OCI-LY1 (cell line): ENCODE measurements around the gene PRXL2A.

Experiments
- H2AFZ ChIP-seq: fragments of 200-600 bp; sonication (generic), shearing (Covaris generic); 2 replicates; pipeline ENCODE4 v1.6.0; 2014; ENCODE audit warnings: antibody characterized with exemption, mild to moderate bottlenecking, low read length
- H3F3A ChIP-seq: fragments of 200-600 bp; sonication (generic), shearing (Covaris generic); 2 replicates; pipeline ENCODE4 v1.6.0; 2014; ENCODE audit warnings: mild to moderate bottlenecking, antibody characterized with exemption, low read length, moderate library complexity; ENCODE audit not compliant: insufficient read depth
- H3K27ac ChIP-seq: fragments of 200-600 bp; sonication (generic); 2 replicates; pipeline ENCODE4 v1.5.1; 2014; ENCODE audit warnings: low read length, mixed run types, mild to moderate bottlenecking, low read depth; ENCODE audit not compliant: poor library complexity, severe bottlenecking
- H3K27me3 ChIP-seq: fragments of 200-600 bp; sonication (generic); 2 replicates; pipeline ENCODE4 v1.6.0; 2014; ENCODE audit warnings: antibody characterized with exemption, mild to moderate bottlenecking, low read length, moderate library complexity; ENCODE audit not compliant: insufficient read depth
- H3K36me3 ChIP-seq: fragments of 200-600 bp; sonication (generic); 2 replicates; pipeline ENCODE4 v1.6.1; 2014; ENCODE audit warnings: mild to moderate bottlenecking, antibody characterized with exemption, low read length, moderate library complexity, mixed read lengths; ENCODE audit not compliant: insufficient read depth
- H3K4me1 ChIP-seq: fragments of 200-600 bp; sonication (generic); 2 replicates; pipeline ENCODE4 v1.5.1; 2014; ENCODE audit warnings: mild to moderate bottlenecking, low read length, moderate library complexity; ENCODE audit not compliant: insufficient read depth, severe bottlenecking
- H3K4me2 ChIP-seq: fragments of 200-600 bp; sonication (generic), shearing (Covaris generic); 2 replicates; pipeline ENCODE4 v1.6.1; 2014; ENCODE audit warnings: low read length
- H3K4me3 ChIP-seq: fragments of 200-600 bp; sonication (generic); 2 replicates; pipeline ENCODE4 v1.5.1; 2014; ENCODE audit warnings: low read length, low read depth, mild to moderate bottlenecking, mixed read lengths; ENCODE audit not compliant: poor library complexity, severe bottlenecking
- H3K79me2 ChIP-seq: fragments of 200-600 bp; shearing (Covaris generic); 2 replicates; pipeline ENCODE4 v1.6.1; 2016; ENCODE audit warnings: mixed run types, low read length, mixed read lengths; ENCODE audit not compliant: insufficient read depth
- H3K9ac ChIP-seq: fragments of 200-600 bp; sonication (generic), shearing (Covaris generic); 2 replicates; pipeline ENCODE4 v1.6.1; 2014; ENCODE audit warnings: mild to moderate bottlenecking, low read length, mixed read lengths
- H3K9me2 ChIP-seq: fragments of 200-600 bp; sonication (generic), shearing (Covaris generic); 2 replicates; pipeline ENCODE4 v1.6.1; 2014; ENCODE audit warnings: low read depth, mild to moderate bottlenecking, low read length, mixed read lengths
- H3K9me3 ChIP-seq: fragments of 200-600 bp; shearing (Covaris generic); 2 replicates; pipeline ENCODE4 v1.6.1; 2014; ENCODE audit warnings: low read length, mixed read lengths
- H4K20me1 ChIP-seq: fragments of 200-600 bp; sonication (generic), shearing (Covaris generic); 2 replicates; pipeline ENCODE4 v1.6.0; 2016; ENCODE audit warnings: mild to moderate bottlenecking, low read length; ENCODE audit not compliant: insufficient read depth
- CTCF ChIP-seq: fragments of 200-600 bp; sonication (generic), shearing (Covaris generic); IDR thresholded peaks from 2 replicates; pipeline ENCODE4 v1.5.1; 2017; ENCODE audit warnings: mild to moderate bottlenecking, antibody characterized with exemption, low read length, moderate library complexity, mixed read lengths
- EZH2 ChIP-seq: fragments of 200-600 bp; sonication (generic), shearing (Covaris generic); IDR thresholded peaks from 2 replicates; pipeline ENCODE4 v1.8.0; 2017; ENCODE audit warnings: borderline replicate concordance, mixed run types, mild to moderate bottlenecking, antibody characterized with exemption, low read length, moderate library complexity, mixed read lengths

PRXL2A gene

DNA sequence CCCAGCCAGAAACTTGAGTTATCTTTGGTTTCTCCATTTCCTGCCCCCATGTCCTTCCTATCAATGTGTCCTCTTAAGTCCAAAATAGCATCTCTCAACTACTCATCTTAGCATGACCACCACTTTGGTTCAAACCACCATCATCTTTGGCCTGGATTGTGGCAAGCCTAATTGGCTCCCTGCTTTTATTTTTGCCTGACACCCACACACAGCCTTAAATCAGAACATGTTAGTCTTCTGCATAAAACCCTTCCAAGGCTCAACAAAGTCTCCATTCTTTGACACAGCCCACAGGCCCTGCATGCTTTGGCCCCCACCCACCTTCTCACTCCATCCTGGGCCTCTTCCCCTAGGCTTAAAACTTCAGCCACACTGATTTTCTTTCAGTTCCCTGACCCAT is 43.7 kb downstream of the PRXL2A start:
- Histone ChIP-seq H4K20me1 (no peaks in the 10 kb centered on the region), H3K9me2 (no peaks in the 10 kb centered on the region), H3K27me3 (peaks cover 3% of the 10 kb centered on the region; the same call in 1 of the 2 replicates), H3K9ac (no peak overlapping the region), H3K27ac (no peak overlapping the region), H3K9me3 (no peaks in the 10 kb centered on the region), H3K4me3 (no peak overlapping the region), H3K36me3 (no peaks in the 10 kb centered on the region; the same call in 1 of the 2 replicates), H2AFZ (no peak overlapping the region), H3K4me1 (peaks cover 21% of the 10 kb centered on the region), H3K79me2 (peaks cover 18% of the 10 kb centered on the region), H3F3A (no peaks in the 10 kb centered on the region; the same call in 1 of the 2 replicates), H3K4me2 (no peak overlapping the region)
- no peak for TF ChIP-seq EZH2
- TF ChIP-seq CTCF = no peak

DNA sequence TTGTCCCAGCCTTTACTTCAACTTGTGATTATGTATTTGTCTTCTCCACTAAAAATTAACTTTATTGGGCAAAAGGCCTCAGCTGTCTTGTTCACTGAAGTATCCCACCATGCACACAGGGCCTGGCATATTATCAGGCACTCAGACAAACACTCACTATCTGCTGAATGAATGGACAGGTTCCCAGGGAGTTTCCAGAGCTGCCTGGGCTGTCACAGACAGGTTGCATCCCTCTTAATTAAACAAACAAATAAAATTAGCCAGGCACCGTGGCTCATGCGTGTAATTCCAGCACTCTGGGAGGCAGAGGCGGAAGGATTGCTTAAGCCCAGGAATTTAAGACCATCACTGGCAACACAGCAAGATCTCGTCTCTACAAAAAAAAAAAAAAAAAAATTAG is 44.3 kb downstream of the PRXL2A start:
- TF ChIP-seq CTCF = no peak
- TF ChIP-seq EZH2 = no peak
- H3F3A ChIP-seq = no peaks in the 10 kb centered on the region; the same call in 1 of the 2 replicates
- no peak overlapping the region for H3K9ac ChIP-seq
- no peaks in the 10 kb centered on the region for H4K20me1 ChIP-seq
- H3K27me3 ChIP-seq = peaks cover 3% of the 10 kb centered on the region; the same call in 1 of the 2 replicates
- no peak overlapping the region for H3K27ac ChIP-seq
- no peaks in the 10 kb centered on the region; the same call in 1 of the 2 replicates for H3K36me3 ChIP-seq
- H3K9me3 ChIP-seq = no peaks in the 10 kb centered on the region
- peaks cover 24% of the 10 kb centered on the region for H3K79me2 ChIP-seq
- H3K4me2 ChIP-seq = no peak overlapping the region
- H2AFZ ChIP-seq = no peak overlapping the region
- H3K4me1 ChIP-seq = peaks cover 25% of the 10 kb centered on the region
- no peak overlapping the region for H3K4me3 ChIP-seq
- no peaks in the 10 kb centered on the region for H3K9me2 ChIP-seq

- Histone ChIP-seq H3K79me2 (peaks cover 30% of the 10 kb centered on the region), H3K27ac (no peak overlapping the region), H3F3A (no peaks in the 10 kb centered on the region; the same call in 1 of the 2 replicates), H3K36me3 (no peaks in the 10 kb centered on the region; the same call in 1 of the 2 replicates), H3K9me3 (no peaks in the 10 kb centered on the region), H3K4me3 (peak overlapping the region; percentile 54), H3K4me2 (peak overlapping the region; percentile 62), H4K20me1 (no peaks in the 10 kb centered on the region), H3K4me1 (peaks cover 31% of the 10 kb centered on the region), H3K9me2 (no peaks in the 10 kb centered on the region), H3K27me3 (peaks cover 3% of the 10 kb centered on the region; the same call in 1 of the 2 replicates), H3K9ac (peak overlapping the region; percentile 48; the same call in 1 of the 2 replicates), H2AFZ (no peak overlapping the region)
- no peak for TF ChIP-seq EZH2
- TF ChIP-seq CTCF = peak; percentile 33; the same call in 1 of the 2 replicates
These were observed 44.9 kb downstream of the PRXL2A start for GRCh38 chr10:80453056-80453841.
